MG63 (cell line): ENCODE measurements around the gene CFAP46. TPM values are rescaled to one million over a fixed set of nuclear protein-coding genes. Genes with fewer than 3 reads are reported as not detected.

ENCODE experiments used
- DNase-seq: peaks from one replicate; pipeline ENCODE4 v3.0.0-alpha.2; 2020
- H3K27me3 ChIP-seq: fragments of 250-450 bp; sonication (Bioruptor Pico); 2 replicates; pipeline ENCODE4 v1.5.1; 2020; ENCODE audit warnings: mild to moderate bottlenecking, moderate library complexity
- H3K36me3 ChIP-seq: fragments of 250-450 bp; sonication (Bioruptor Pico); 2 replicates; pipeline ENCODE4 v1.5.1; 2020; ENCODE audit warnings: mild to moderate bottlenecking, moderate library complexity
- H3K4me3 ChIP-seq: fragments of 250-450 bp; sonication (Bioruptor Pico); 2 replicates; pipeline ENCODE4 v1.5.1; 2020; ENCODE audit warnings: mild to moderate bottlenecking, moderate library complexity
- H3K9me3 ChIP-seq: fragments of 250-450 bp; sonication (Bioruptor Pico); 2 replicates; pipeline ENCODE4 v1.5.1; 2020; ENCODE audit warnings: mild to moderate bottlenecking, moderate library complexity
- total RNA-seq: library from RNA; depleted of rRNA; stranded (reverse); fragments of >200 nt; shearing (Covaris generic); gene quantifications from 2 replicates; pipeline ENCODE4 v1.2.3, GENCODE V29; 2014; ENCODE audit warnings: low replicate concordance

Gene CFAP46
- total RNA-seq, 1 experiment from 2014 or later = 0.33 TPM

DNA sequence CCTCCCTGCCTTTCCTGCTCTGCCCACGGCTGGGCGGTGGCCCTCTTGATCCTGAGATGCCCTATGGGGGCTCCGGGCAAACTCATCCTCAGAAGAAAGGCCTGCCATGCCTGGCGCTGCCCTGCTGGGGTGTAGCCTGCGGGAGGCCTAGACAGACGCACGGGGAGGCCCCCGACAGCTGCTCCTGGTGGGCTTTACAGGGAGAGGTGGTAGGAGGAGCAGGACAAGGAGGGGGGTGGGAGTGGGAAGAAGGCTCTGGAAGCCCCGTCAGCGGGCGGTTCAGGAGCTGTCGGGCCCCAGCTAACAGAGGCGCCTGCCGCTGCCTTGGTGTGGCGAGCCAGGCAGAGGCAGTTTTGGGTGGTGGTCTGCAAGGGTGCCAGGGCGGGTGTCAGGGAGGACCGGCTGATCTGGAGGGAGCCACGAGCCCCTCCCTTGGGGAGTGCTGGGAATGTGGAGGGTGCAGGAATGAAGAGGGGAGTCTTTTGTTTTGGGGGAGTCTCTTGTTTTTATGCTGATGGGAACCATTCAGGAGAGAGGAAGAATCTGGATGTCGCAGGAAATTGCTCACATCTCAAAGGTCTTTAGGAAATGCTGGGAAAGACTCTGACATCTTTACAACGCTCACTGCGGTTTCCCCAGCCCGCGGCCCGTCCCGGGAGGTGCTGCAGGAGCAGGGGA, 63.5 kb downstream of the CFAP46 start:
- Histone ChIP-seq H3K4me3 (no peak overlapping the region), H3K27me3 (no peaks in the 10 kb centered on the region; the same call in 1 of the 2 replicates), H3K9me3 (no peaks in the 10 kb centered on the region), H3K36me3 (no peaks in the 10 kb centered on the region)
- DNase-seq = no peak

DNA sequence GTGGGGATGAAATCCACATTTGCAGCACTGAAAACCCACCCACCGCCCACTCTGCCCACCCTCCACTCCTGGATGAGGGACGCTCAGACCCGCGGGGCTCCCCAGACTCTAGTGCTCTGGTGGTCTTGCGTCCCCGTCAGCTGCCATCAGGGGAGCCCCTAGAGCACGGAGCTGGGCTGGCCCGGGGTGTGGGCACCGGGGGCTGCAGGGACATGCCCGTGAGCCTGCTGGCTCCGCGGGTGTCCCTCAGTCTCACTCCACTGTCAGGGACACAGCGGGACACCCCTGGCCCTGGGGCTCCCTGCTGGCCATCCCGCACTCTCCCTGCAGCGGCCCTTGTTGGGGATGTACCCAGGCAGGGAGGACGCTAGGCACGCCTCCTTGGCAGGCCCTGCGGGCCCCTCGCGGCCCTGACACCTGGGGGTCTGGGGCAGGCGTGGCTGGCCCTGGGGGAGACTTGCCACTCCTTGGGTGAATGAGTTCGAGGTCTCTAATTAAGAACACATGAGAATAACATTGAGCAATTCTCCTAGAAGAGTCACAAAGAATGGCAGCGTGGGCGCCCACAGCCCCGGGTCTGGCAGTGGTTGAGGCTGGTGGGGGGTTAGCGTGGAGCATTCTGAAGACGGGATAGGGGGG, 64.2 kb downstream of the CFAP46 start:
- H3K36me3 ChIP-seq = no peaks in the 10 kb centered on the region
- H3K4me3 ChIP-seq = no peak overlapping the region
- DNase-seq = no peak
- H3K27me3 ChIP-seq = peaks cover 2% of the 10 kb centered on the region; the same call in 1 of the 2 replicates
- no peaks in the 10 kb centered on the region for H3K9me3 ChIP-seq

DNA sequence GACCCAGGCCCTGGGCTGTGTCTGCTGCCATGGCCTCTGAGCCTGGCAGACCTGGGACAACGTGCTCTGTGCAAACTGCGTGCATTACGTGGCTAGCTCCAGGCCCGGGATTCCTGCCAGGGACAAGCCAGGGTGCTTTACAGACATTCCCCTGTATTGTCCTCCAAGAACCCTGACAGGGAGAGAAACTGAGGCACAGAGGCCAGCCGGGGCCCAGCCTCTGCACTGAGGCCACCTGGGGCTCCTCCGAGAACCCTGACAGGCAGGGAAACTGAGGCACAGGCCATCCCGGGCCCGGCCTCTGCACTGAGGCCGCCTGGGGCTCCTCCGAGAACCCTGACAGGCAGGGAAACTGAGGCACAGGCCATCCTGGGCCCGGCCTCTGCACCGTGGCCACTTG, 64.9 kb downstream of the CFAP46 start:
- DNase-seq = no peak
- Histone ChIP-seq H3K36me3 (no peaks in the 10 kb centered on the region), H3K27me3 (peaks cover 2% of the 10 kb centered on the region; the same call in 1 of the 2 replicates), H3K4me3 (no peak overlapping the region), H3K9me3 (no peaks in the 10 kb centered on the region)

DNA sequence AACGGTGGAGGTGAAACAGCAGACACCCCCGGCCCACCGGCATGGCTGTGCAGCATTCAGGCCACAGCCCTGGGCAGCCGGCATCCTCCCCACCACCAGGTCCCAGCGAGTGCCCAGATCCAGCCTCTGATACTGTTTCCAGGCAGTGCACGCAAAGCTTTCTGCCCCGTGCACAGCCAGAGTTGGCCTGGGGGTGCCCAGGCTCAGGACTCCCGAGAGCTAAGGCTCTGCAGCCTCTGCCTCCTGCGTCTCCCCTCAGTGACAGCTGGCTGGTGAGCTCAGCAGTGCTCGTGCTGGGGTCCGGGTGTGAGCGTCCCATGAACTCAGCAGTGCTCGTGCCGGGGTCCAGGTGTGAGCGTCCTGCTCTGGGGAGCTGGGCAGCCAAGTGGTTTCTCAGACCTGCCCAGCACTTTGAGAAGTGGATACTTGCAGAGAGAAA, 65.4 kb downstream of the CFAP46 start:
- no peak for DNase-seq
- Histone ChIP-seq H3K27me3 (peaks cover 2% of the 10 kb centered on the region; the same call in 1 of the 2 replicates), H3K4me3 (no peak overlapping the region), H3K9me3 (no peaks in the 10 kb centered on the region), H3K36me3 (no peaks in the 10 kb centered on the region)

DNA sequence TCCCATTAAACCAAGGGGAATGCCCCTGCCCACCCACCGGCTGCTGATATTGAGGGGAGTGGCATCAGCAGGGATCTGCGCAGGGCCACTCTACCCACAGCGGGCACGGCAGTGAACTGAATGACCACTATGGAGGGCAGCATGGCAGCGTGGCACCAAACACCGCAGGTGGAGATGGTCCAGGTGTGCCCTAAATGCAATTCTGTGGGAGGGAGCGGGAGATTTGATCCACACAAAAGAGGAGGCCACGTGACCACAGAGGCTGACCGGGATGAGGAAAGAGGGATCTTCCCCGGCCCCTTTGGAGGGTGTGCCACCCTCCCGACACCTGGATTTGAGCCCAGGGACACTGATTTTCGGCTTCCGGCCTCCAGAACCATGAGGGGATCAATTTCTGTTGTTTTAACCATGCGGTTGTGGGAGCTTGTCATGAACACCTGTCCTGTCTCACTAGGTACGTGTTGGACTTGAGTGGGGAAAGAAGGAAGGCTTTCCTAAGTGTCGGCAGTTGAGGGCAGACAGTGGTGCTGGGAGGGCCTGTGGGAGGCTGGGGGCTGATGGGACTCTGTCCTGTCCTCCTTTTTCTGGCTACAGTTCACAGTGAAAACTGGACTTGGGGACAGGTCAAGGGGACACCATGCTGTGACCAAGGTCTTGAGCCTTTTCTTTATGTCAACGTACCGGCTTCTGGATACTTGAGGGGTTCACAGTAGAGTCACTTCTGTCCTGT, 66.1 kb downstream of the CFAP46 start:
- no peak overlapping the region for H3K4me3 ChIP-seq
- peaks cover 2% of the 10 kb centered on the region; the same call in 1 of the 2 replicates for H3K27me3 ChIP-seq
- H3K36me3 ChIP-seq = no peaks in the 10 kb centered on the region
- no peak for DNase-seq
- no peaks in the 10 kb centered on the region for H3K9me3 ChIP-seq

- H3K9me3 ChIP-seq = 0 out of 2 replicates have a peak, but pooled peaks cover 1% of the 10 kb centered on the region
- no peak overlapping the region for H3K4me3 ChIP-seq
- peaks cover 2% of the 10 kb centered on the region; the same call in 1 of the 2 replicates for H3K27me3 ChIP-seq
- DNase-seq = no peak
- H3K36me3 ChIP-seq = no peaks in the 10 kb centered on the region
Observed at GRCh38 chr10:132875435-132875834, 66.9 kb downstream of the CFAP46 start.

DNA sequence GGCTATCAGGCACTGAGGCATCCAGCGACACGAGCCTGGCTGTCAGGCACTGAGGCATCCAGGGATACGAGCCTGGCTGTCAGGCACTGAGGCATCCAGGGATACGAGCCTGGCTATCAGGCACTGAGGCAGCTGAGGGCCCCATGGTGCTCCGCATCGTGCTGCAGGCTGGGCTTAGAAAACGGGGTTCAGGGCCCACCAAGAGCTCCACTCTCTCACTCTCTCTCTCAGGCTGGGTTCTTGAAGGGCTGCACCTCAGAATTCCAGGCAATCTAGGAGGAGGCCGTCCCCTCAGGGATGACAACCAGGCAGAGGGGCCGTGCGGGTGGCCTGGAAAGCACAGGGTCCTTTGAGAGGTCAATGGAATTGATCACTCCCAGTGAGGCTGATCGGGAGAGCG, 69.0 kb downstream of the CFAP46 start:
- no peaks in the 10 kb centered on the region for H3K36me3 ChIP-seq
- H3K4me3 ChIP-seq = no peak overlapping the region
- no peak for DNase-seq
- 0 out of 2 replicates have a peak, but pooled peaks cover 1% of the 10 kb centered on the region for H3K9me3 ChIP-seq
- peaks cover 2% of the 10 kb centered on the region; the same call in 1 of the 2 replicates for H3K27me3 ChIP-seq

GRCh38 chr10:132872658-132873057, 69.7 kb downstream of the CFAP46 start:
- DNase-seq = no peak
- H3K27me3 ChIP-seq = peaks cover 2% of the 10 kb centered on the region; the same call in 1 of the 2 replicates
- H3K4me3 ChIP-seq = no peak overlapping the region
- H3K36me3 ChIP-seq = no peaks in the 10 kb centered on the region
- H3K9me3 ChIP-seq = 0 out of 2 replicates have a peak, but pooled peaks cover 1% of the 10 kb centered on the region

DNA sequence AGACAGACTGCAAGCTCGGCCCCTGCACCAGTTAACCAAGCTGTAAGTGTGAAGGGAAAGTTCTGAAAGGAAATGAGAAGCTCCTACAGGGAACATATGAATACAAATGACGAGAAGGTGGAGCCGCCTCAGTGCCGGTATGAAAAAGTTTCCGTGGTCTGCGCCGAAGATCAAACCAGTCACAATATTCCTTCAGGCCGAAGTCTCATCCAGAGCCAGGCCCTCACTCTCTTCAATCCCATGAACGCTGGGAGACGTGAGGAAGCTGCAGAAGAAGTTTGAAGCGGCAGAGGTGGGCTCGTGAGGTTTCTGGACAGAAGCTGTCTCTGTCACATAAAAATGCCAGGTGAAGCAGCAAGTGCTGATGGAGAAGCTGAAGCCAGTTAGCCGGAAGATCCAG, 71.9 kb downstream of the CFAP46 start:
- no peak overlapping the region for H3K4me3 ChIP-seq
- peaks cover 2% of the 10 kb centered on the region; the same call in 1 of the 2 replicates for H3K27me3 ChIP-seq
- 0 out of 2 replicates have a peak, but pooled peaks cover 1% of the 10 kb centered on the region for H3K9me3 ChIP-seq
- DNase-seq = no peak
- no peaks in the 10 kb centered on the region for H3K36me3 ChIP-seq

DNA sequence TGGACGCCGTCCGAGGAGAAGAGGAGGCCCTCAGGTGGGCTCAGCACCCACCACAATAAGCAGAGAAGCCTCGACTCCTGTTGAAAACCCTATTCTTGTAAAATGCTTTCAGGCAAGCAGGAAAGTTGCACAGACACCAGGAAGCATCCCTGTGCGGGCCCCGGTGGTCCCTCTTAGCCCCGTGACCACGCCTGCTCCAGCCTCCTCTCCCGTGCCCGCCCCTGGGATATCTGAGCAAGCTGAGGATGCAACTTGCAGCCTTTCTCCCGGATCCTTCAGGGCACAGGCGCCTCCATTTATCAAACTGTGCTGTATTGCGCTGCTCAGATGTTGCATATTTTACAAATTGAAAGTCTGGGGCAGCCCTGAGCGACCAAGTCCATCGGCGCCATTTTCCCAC, 72.7 kb downstream of the CFAP46 start:
- H3K36me3 ChIP-seq = no peaks in the 10 kb centered on the region
- H3K4me3 ChIP-seq = no peak overlapping the region
- no peak for DNase-seq
- peaks cover 2% of the 10 kb centered on the region; the same call in 1 of the 2 replicates for H3K27me3 ChIP-seq
- 0 out of 2 replicates have a peak, but pooled peaks cover 1% of the 10 kb centered on the region for H3K9me3 ChIP-seq

- H3K4me3 ChIP-seq = no peak overlapping the region
- H3K36me3 ChIP-seq = no peaks in the 10 kb centered on the region
- 0 out of 2 replicates have a peak, but pooled peaks cover 1% of the 10 kb centered on the region for H3K9me3 ChIP-seq
- DNase-seq = no peak
- H3K27me3 ChIP-seq = peaks cover 2% of the 10 kb centered on the region; the same call in 1 of the 2 replicates
Observed at GRCh38 chr10:132868995-132869394, 73.4 kb downstream of the CFAP46 start.

DNA sequence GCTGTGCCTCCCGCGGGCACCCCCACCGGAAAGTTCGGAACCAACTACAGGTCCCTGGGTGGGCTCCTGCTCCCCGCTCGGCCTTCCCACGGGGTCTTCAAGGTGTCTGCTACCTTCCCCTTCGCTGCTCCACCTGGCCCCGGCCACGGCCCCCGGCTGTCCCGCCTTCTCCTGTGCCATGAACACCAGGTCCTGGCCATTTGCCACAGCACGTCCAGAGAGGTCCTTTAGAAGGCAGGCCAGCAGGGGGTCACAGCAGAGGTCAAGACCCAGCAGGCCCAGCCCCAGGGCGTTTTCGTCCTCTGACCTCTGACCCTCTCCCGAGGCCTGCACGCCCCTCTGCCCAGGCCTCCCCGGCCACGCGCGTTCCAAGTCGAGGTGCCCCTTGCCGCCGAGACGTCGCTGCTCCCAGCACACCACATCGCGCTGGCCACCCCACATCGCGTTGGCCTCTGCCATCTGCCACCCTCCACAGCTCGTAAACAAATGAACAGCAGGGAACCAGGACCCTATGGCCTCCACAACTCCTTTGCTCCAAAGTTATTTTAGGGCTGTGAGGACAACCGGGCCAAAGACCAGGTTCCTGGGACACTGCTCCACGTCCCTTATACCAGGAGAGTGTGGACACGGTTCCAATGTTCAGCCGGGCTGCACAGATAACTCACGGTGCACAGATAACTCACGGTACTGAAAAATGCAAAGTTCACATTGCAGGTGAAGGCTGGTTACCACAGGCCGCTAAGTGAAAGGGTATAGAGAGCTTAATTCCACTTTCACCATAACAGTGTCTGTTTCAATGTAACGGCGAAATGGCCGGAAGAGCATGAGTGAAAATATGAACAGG, 74.3 kb downstream of the CFAP46 start:
- no peak for DNase-seq
- H3K36me3 ChIP-seq = no peaks in the 10 kb centered on the region
- 0 out of 2 replicates have a peak, but pooled peaks cover 1% of the 10 kb centered on the region for H3K9me3 ChIP-seq
- no peak overlapping the region for H3K4me3 ChIP-seq
- no peaks in the 10 kb centered on the region for H3K27me3 ChIP-seq

DNA sequence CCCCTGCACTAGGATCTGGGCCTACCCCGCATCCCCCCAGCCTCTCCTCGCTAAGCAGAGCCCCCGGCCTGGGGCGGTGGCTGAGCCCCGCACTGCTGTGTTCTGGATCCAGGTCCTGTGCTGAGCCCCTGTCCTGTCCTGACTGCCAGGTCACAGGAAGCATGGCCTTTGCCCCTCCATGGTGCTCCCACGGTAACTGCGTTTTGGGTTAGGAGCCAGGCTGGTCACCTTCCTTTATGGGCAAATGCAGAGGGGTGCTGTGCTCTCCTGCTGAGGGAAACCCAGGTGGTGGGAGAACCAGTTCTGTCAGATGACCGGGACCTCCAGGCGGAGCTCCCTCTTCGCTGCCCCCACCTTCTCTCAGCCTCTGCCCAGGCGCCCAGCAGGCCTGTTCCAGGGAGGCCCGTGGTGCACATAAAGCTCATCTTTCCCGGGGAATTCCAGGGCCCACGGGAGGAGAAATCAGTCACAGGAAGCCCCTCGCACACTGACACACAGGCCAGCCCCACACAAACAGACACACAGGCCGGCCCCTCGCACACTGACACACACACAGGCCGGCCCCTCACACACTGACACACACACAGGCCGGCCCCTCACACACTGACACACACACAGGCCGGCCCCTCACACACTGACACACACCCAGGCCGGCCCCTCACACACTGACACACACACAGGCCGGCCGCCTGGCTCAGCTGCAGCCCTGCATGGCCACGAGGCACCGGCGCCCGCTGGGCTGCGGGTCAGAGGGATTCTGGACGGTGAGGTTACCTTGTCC, 75.6 kb downstream of the CFAP46 start:
- no peaks in the 10 kb centered on the region for H3K36me3 ChIP-seq
- 0 out of 2 replicates have a peak, but pooled peaks cover 1% of the 10 kb centered on the region for H3K9me3 ChIP-seq
- no peak overlapping the region for H3K4me3 ChIP-seq
- no peak for DNase-seq
- H3K27me3 ChIP-seq = no peaks in the 10 kb centered on the region

- DNase-seq = no peak
- Histone ChIP-seq H3K36me3 (no peaks in the 10 kb centered on the region), H3K27me3 (no peaks in the 10 kb centered on the region), H3K9me3 (0 out of 2 replicates have a peak, but pooled peaks cover 1% of the 10 kb centered on the region), H3K4me3 (no peak overlapping the region)
Observed at GRCh38 chr10:132865851-132866600, 76.3 kb downstream of the CFAP46 start.

DNA sequence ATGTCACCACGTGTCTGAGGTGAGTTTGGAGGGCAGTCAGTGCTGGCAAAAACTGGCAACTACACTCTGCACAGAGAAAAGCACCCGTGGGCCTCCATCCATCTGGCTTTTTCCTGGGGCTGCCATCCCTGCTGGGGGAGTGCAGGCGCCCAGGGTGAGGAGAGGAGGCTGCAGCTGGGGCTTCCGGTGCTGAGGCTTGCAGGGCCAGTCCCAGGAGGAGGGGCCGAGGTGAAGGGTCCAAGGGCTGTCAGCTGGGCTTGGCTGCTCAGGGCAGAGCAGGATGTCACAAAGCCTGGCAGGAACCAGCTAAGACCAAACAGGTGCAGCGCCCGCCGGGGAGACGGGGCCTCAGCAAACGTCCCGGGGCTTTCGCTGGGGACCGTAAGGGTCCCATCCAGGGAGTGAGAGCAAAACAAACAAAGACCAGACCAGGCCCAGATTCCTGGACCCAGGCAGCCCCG, 77.2 kb downstream of the CFAP46 start:
- H3K27me3 ChIP-seq = no peaks in the 10 kb centered on the region
- H3K9me3 ChIP-seq = no peaks in the 10 kb centered on the region
- no peak overlapping the region for H3K4me3 ChIP-seq
- no peaks in the 10 kb centered on the region for H3K36me3 ChIP-seq
- no peak for DNase-seq
